Stomach smooth muscle (tissue), 2 donors: ENCODE results near the gene KPNB1.
A peak's percentile ranks its signal among the peaks of the same experiment; 100 is the strongest.

Experiments used
- H3K27ac ChIP-seq: one replicate; pipeline ENCODE4 v1.7.0; 2013; ENCODE audit warnings: mild to moderate bottlenecking, low read length, inconsistent platforms
- H3K27me3 ChIP-seq, 2 donors: one replicate each; pipeline ENCODE4 v1.7.0; 2013; ENCODE audit warnings: low read length in 2 of 2; ENCODE audit not compliant: insufficient read depth in 2 of 2, control insufficient read depth in 1 of 2
- H3K36me3 ChIP-seq, 2 donors: one replicate each; pipeline ENCODE4 v1.7.0; 2013; ENCODE audit warnings: low read length in 2 of 2; ENCODE audit not compliant: control insufficient read depth in 2 of 2, insufficient read depth in 2 of 2
- H3K4me1 ChIP-seq: one replicate; pipeline ENCODE4 v1.7.0; 2013; ENCODE audit warnings: low read length; ENCODE audit not compliant: control insufficient read depth, insufficient read depth
- H3K4me3 ChIP-seq, 2 donors: one replicate each; pipeline ENCODE4 v1.7.0; 2013; ENCODE audit warnings: low read length in 2 of 2
- H3K9ac ChIP-seq, 2 donors: one replicate each; pipeline ENCODE4 v1.7.0; 2013; ENCODE audit warnings: low read length in 2 of 2, mild to moderate bottlenecking in 1 of 2
- H3K9me3 ChIP-seq, 2 donors: one replicate each; pipeline ENCODE4 v1.7.0; 2013; ENCODE audit warnings: low read length in 2 of 2; ENCODE audit not compliant: control insufficient read depth in 2 of 2
- donor health status: healthy.
- donor health status: Pancreatic carcinoma.

Gene KPNB1

GRCh38 chr17:47705536-47706530 is 56.1 kb downstream of the KPNB1 start:
- Histone ChIP-seq H3K9me3 (no peaks in the 10 kb centered on the region), H3K4me3 (no peak overlapping the region), H3K27ac (peak overlapping the region; percentile 18), H3K36me3 (peaks cover 4 to 6% of the 10 kb centered on the region in 2 donors), H3K27me3 (no peaks in the 10 kb centered on the region), H3K4me1 (peaks cover 21% of the 10 kb centered on the region), H3K9ac (no peak overlapping the region)

DNA sequence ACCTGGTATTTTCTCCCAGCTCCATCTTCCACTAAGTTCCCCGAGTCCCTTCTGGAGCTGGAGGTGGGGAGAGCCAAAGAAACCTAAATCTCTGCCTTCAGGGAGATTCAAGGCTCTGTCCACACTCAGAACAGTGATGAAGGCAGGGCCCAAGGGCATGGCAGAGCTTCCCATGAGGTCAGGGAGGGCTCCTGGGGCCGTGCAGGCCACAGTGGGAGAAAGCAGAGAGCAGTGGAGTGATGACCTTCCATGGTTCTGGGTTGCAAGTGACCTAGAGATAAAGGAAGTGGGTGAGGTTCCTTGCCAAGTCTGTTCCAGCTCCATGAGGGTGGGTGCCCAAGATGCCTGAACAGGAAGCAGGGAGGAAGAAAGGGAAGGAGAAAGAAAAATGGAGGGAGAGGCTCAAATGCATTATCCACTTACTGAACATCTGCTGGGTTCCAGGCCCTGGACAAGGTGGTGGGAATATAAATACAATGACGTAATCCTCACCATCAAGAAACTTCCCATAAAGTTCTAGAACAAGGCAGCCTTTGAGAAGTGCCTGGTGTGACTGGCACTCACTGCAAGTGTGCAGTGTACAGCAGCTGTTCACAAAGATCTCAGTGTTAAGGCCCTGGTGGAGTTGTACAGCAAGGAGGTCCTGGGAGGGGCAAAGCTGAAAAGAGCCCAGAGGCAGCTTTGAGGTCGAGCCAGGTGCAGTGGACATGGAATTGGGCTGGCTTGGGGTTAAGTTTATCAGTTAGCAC is 57.5 kb downstream of the KPNB1 start:
- Histone ChIP-seq H3K36me3 (peaks cover 0 to 6% of the 10 kb centered on the region in 2 donors), H3K9ac (no peak overlapping the region), H3K27ac (peak overlapping the region; percentile 18)

DNA sequence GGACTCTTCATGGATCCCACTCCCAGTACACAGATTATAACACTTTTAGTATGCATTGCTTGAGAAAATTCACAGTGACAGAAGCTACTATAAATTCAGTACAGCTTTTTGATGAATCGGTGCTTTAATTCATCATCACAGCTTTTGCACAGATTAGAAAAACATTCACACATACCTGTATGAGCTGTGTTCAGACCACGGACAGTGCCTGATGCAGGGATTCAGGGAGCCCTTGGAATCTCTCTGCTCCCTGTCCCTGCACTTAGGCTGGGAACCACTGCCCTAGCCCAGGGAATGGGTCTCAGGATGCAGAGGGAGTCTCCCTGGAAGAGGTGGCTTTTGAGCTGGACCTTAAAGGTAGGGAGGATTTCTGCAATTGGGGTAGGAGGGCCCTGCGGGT is 58.2 kb downstream of the KPNB1 start:
- no peaks in the 10 kb centered on the region for H3K9me3 ChIP-seq
- H3K4me1 ChIP-seq, result peaks cover 21% of the 10 kb centered on the region
- H3K4me3 ChIP-seq, result peak overlapping the region in 1 of 2 donors; percentile 57
- peaks cover 1 to 3% of the 10 kb centered on the region in 2 donors for H3K27me3 ChIP-seq
- no peak overlapping the region for H3K27ac ChIP-seq
- peaks cover 0 to 6% of the 10 kb centered on the region in 2 donors for H3K36me3 ChIP-seq
- H3K9ac ChIP-seq, result no peak overlapping the region

More for the DNA sequence above, 57.5 kb downstream of the KPNB1 start:
- Histone ChIP-seq H3K4me1 (peaks cover 21% of the 10 kb centered on the region), H3K4me3 (no peak overlapping the region), H3K9me3 (no peaks in the 10 kb centered on the region), H3K27me3 (peaks cover 0 to under 1% of the 10 kb centered on the region in 2 donors)

DNA sequence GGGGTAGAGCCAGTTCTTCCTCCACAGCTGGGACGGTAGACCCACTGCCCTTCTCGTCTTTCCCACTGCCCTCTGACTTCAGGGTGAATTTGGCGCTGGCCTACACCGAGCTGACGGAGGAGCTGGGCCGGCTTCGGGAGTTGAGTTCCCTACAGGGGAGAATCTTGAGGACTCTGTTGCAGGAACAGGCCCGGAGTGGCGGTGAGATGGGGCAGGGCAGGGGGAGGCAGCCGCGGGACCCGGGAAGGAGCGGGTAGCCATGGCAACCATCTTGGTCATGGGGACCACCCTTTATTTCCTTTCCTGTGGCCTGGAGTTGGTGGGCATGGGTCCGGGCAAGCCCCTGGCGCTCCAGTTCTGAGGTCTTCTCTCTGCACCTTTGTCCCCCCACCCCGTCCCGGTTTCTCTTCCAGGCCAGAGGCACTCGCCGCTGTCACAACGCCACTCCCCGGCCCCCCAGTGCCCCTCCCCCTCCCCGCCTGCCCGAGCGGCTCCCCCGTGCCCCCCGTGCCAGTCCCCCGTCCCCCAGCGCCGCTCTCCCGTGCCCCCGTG is 58.7 kb downstream of the KPNB1 start:
- H3K9me3 ChIP-seq, result no peaks in the 10 kb centered on the region
- H3K9ac ChIP-seq, result no peak overlapping the region
- peaks cover 21% of the 10 kb centered on the region for H3K4me1 ChIP-seq
- peaks cover 0 to 6% of the 10 kb centered on the region in 2 donors for H3K36me3 ChIP-seq
- peak overlapping the region in 1 of 2 donors; percentile 57 for H3K4me3 ChIP-seq
- H3K27me3 ChIP-seq, result peaks cover 4 to 6% of the 10 kb centered on the region in 2 donors
- H3K27ac ChIP-seq, result no peak overlapping the region

- H3K4me1 ChIP-seq, result peaks cover 21% of the 10 kb centered on the region
- no peak overlapping the region for H3K27ac ChIP-seq
- H3K4me3 ChIP-seq, result peak overlapping the region in 1 of 2 donors; percentile 44
- H3K36me3 ChIP-seq, result peaks cover 0 to 6% of the 10 kb centered on the region in 2 donors
- H3K9ac ChIP-seq, result no peak overlapping the region
- H3K27me3 ChIP-seq, result peaks cover 10 to 12% of the 10 kb centered on the region in 2 donors
- no peaks in the 10 kb centered on the region for H3K9me3 ChIP-seq
Observed at GRCh38 chr17:47708864-47709541, 59.3 kb downstream of the KPNB1 start.

GRCh38 chr17:47709594-47709993 is 59.9 kb downstream of the KPNB1 start:
- Histone ChIP-seq H3K4me1 (peaks cover 21% of the 10 kb centered on the region), H3K27me3 (peaks cover 13 to 15% of the 10 kb centered on the region in 2 donors), H3K9me3 (no peaks in the 10 kb centered on the region), H3K36me3 (peaks cover 0 to 6% of the 10 kb centered on the region in 2 donors), H3K9ac (no peak overlapping the region), H3K27ac (no peak overlapping the region), H3K4me3 (no peak overlapping the region)

- Histone ChIP-seq H3K36me3 (peaks cover 0 to 6% of the 10 kb centered on the region in 2 donors), H3K4me3 (no peak overlapping the region), H3K9ac (no peak overlapping the region)
Observed at GRCh38 chr17:47711366-47712099, 61.8 kb downstream of the KPNB1 start.

GRCh38 chr17:47712330-47713023 is 62.8 kb downstream of the KPNB1 start:
- Histone ChIP-seq H3K9ac (no peak overlapping the region), H3K4me1 (peaks cover 2% of the 10 kb centered on the region), H3K4me3 (no peak overlapping the region), H3K27ac (no peak overlapping the region), H3K27me3 (peaks cover 18 to 19% of the 10 kb centered on the region in 2 donors), H3K36me3 (peaks cover 0 to 6% of the 10 kb centered on the region in 2 donors), H3K9me3 (no peaks in the 10 kb centered on the region)

More at GRCh38 chr17:47711366-47712099, 61.8 kb downstream of the KPNB1 start:
- peaks cover 12% of the 10 kb centered on the region for H3K4me1 ChIP-seq
- H3K27ac ChIP-seq, result no peak overlapping the region
- peaks cover 18 to 19% of the 10 kb centered on the region in 2 donors for H3K27me3 ChIP-seq
- H3K9me3 ChIP-seq, result no peaks in the 10 kb centered on the region

GRCh38 chr17:47713980-47714700 is 64.4 kb downstream of the KPNB1 start:
- Histone ChIP-seq H3K4me3 (no peak overlapping the region), H3K9me3 (no peaks in the 10 kb centered on the region), H3K9ac (no peak overlapping the region), H3K4me1 (no peaks in the 10 kb centered on the region), H3K27ac (no peak overlapping the region), H3K27me3 (peaks cover 20 to 29% of the 10 kb centered on the region in 2 donors), H3K36me3 (peaks cover 0 to 6% of the 10 kb centered on the region in 2 donors)
